ENCODE data around the gene VWF.

The VWF gene

GRCh38 chr12:5973461-5974115 lies 150.9 kb downstream of the VWF start:
- H3K4me3 ChIP-seq (ENCODE audit: low read length): no peak overlapping the region
- no peak for DNase-seq (ENCODE audit: low read depth, low spot score)

- no peak overlapping the region for H3K4me3 ChIP-seq (ENCODE audit: low read length)
- DNase-seq (ENCODE audit: low read depth, low spot score): no peak
These were observed 152.1 kb downstream of the VWF start for GRCh38 chr12:5972387-5972786.

- no peak for DNase-seq (ENCODE audit: low read depth, low spot score)
- no peak overlapping the region for H3K4me3 ChIP-seq (ENCODE audit: low read length)
These were observed 153.1 kb downstream of the VWF start for GRCh38 chr12:5971194-5971850.

GRCh38 chr12:5969974-5970690 lies 154.3 kb downstream of the VWF start:
- H3K4me3 ChIP-seq (ENCODE audit: low read length): no peak overlapping the region
- DNase-seq (ENCODE audit: low read depth, low spot score): no peak

GRCh38 chr12:5969156-5969973 lies 155.1 kb downstream of the VWF start:
- no peak overlapping the region for H3K4me3 ChIP-seq (ENCODE audit: low read length)
- no peak for DNase-seq (ENCODE audit: low read depth, low spot score)

GRCh38 chr12:5967645-5968415 lies 156.6 kb downstream of the VWF start:
- H3K4me3 ChIP-seq (ENCODE audit: low read length): no peak overlapping the region

GRCh38 chr12:5966486-5967095 lies 157.9 kb downstream of the VWF start:
- DNase-seq (ENCODE audit: low read depth, low spot score): no peak
- H3K4me3 ChIP-seq (ENCODE audit: low read length): no peak overlapping the region

More at GRCh38 chr12:5967645-5968415, 156.6 kb downstream of the VWF start:
- DNase-seq (ENCODE audit: low read depth, low spot score): no peak

GRCh38 chr12:5965950-5966383 lies 158.5 kb downstream of the VWF start:
- no peak for DNase-seq (ENCODE audit: low read depth, low spot score)
- no peak overlapping the region for H3K4me3 ChIP-seq (ENCODE audit: low read length)

GRCh38 chr12:5964913-5965900 lies 159.3 kb downstream of the VWF start:
- DNase-seq (ENCODE audit: low read depth, low spot score): no peak
- no peak overlapping the region for H3K4me3 ChIP-seq (ENCODE audit: low read length)

- no peak overlapping the region for H3K4me3 ChIP-seq (ENCODE audit: low read length)
- no peak for DNase-seq (ENCODE audit: low read depth, low spot score)
These were observed 161.0 kb downstream of the VWF start for GRCh38 chr12:5963515-5963914.

- no peak for DNase-seq (ENCODE audit: low read depth, low spot score)
- no peak overlapping the region for H3K4me3 ChIP-seq (ENCODE audit: low read length)
These were observed 163.7 kb downstream of the VWF start for GRCh38 chr12:5960783-5961182.

GRCh38 chr12:5956987-5957386 lies 167.5 kb downstream of the VWF start:
- no peak for DNase-seq (ENCODE audit: low read depth, low spot score)
- no peak overlapping the region for H3K4me3 ChIP-seq (ENCODE audit: low read length)

GRCh38 chr12:5954661-5955060 lies 169.8 kb downstream of the VWF start:
- peak; percentile 12 for DNase-seq (ENCODE audit: low read depth, low spot score)

GRCh38 chr12:5953835-5954586 lies 170.5 kb downstream of the VWF start:
- no peak overlapping the region for H3K4me3 ChIP-seq (ENCODE audit: low read length)
- DNase-seq (ENCODE audit: low read depth, low spot score): no peak

More at GRCh38 chr12:5954661-5955060, 169.8 kb downstream of the VWF start:
- no peak overlapping the region for H3K4me3 ChIP-seq (ENCODE audit: low read length)

GRCh38 chr12:5952031-5952430 lies 172.4 kb downstream of the VWF start:
- no peak for DNase-seq (ENCODE audit: low read depth, low spot score)
- no peak overlapping the region for H3K4me3 ChIP-seq (ENCODE audit: low read length)

- DNase-seq (ENCODE audit: low read depth, low spot score): no peak
- no peak overlapping the region for H3K4me3 ChIP-seq (ENCODE audit: low read length)
These were observed 175.8 kb downstream of the VWF start for GRCh38 chr12:5948696-5949095.

- DNase-seq (ENCODE audit: low read depth, low spot score): no peak
- no peak overlapping the region for H3K4me3 ChIP-seq (ENCODE audit: low read length)
These were observed 177.5 kb downstream of the VWF start for GRCh38 chr12:5947006-5947405.
